Stimulated activated naive CD8-positive, alpha-beta T cell treated with anti-CD3 and anti-CD28 coated beads, Interleukin-15, amount 100 ng/mL, for 72 hours (primary cell): Measurements from ENCODE around the gene KDM4B.
"Not testable (repeated sequence)": the region's sequence is repeated elsewhere in the genome, so short reads cannot be mapped to it uniquely, and the experiment has no call there.

Experiments
- ATAC-seq: fragments of 150-1000 bp; cut with Tn5 transposase; 2 replicates; pipeline ENCODE4 v1.10.0; 2021; ENCODE audit warnings: mild to moderate bottlenecking, moderate library complexity
- DNase-seq, 2 donors: peaks; one replicate each; pipeline ENCODE4 v3.0.0; 2021 to 2022
- H3K27ac Mint-ChIP-seq, 2 donors: one replicate each; pipeline ENCODE4 v1.8.0; 2022; ENCODE audit warnings: mild to moderate bottlenecking in 2 of 2, mixed read lengths in 2 of 2, moderate library complexity in 2 of 2
- H3K27me3 Mint-ChIP-seq: one replicate; pipeline ENCODE4 v1.8.0; 2022; ENCODE audit warnings: mixed read lengths
- H3K4me1 Mint-ChIP-seq: one replicate; pipeline ENCODE4 v1.8.0; 2022; ENCODE audit warnings: mild to moderate bottlenecking, mixed read lengths
- H3K4me3 Mint-ChIP-seq, 2 donors: one replicate each; pipeline ENCODE4 v1.8.0; 2022; ENCODE audit warnings: mild to moderate bottlenecking in 2 of 2, mixed read lengths in 2 of 2, moderate library complexity in 1 of 2
- H3K9me3 Mint-ChIP-seq, 2 donors: one replicate each; pipeline ENCODE4 v1.8.0; 2022; ENCODE audit warnings: mixed read lengths in 2 of 2

The KDM4B gene

DNA sequence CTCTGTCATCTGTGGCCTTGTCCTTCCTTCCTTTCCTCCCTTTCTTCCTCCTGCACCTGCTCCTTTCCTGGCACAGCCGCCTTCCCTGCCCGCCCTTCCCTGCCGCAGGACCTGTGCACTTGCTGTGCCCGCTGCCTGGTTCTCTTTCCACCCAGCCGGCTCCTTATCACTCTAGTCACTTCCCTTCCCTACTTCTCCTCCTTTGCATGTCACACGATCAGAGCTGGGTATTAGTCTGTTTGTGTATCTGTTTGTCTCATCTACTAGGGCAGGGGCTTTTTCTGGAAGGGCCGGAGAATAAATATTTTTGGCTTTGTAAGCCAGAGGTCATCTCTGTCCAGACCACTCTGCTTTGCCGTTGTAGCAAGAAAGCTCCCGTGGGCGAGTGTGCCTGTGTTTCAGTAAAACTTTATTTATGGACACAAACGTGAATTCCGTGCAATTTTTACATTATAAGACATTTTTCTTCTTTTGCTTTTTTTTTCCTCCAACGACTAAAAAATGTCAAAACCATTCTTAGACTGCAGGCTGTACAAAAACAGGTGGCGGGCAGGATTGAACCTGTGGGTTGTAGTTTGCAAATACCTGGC lies 6.1 kb downstream of the KDM4B start:
- ATAC-seq (no peak), DNase-seq (no peak)
- peaks cover 55% of the 10 kb centered on the region for H3K4me1 Mint-ChIP-seq
- peak overlapping the region; percentile 6 to 36 for H3K27ac Mint-ChIP-seq
- H3K9me3 Mint-ChIP-seq: no peaks in the 10 kb centered on the region
- no peak overlapping the region for H3K4me3 Mint-ChIP-seq
- no peaks in the 10 kb centered on the region for H3K27me3 Mint-ChIP-seq

DNA sequence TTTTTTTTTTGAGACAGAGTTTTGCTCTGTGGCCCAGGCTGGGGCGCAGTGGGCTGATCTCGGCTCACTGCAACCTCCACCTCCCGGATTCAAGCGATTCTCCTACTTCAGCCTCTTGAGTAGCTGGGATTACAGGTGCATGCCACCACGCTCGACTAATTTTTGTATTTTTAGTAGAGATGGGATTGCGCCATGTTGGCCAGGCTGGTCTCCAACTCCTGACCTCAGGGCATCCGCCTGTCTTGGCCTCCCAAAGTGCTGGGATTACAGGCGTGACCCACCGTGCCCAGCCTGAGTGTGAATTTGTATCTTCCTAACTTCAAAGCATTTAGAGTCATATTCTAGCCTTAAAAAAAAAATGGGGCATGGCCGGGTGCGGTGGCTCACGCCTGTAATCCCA lies 6.7 kb downstream of the KDM4B start:
- H3K4me3 Mint-ChIP-seq, H3K27me3 Mint-ChIP-seq, DNase-seq, H3K27ac Mint-ChIP-seq, ATAC-seq, H3K9me3 Mint-ChIP-seq: not testable (repeated sequence)
- peaks cover 50% of the 10 kb centered on the region for H3K4me1 Mint-ChIP-seq

- Mint-ChIP-seq H3K4me1 (peaks cover 50% of the 10 kb centered on the region), H3K27me3 (no peaks in the 10 kb centered on the region), H3K9me3 (no peaks in the 10 kb centered on the region), H3K4me3 (no peak overlapping the region), H3K27ac (peak overlapping the region in 1 of 2 donors; percentile 38)
- no peak for ATAC-seq
- DNase-seq: no peak
Measured at GRCh38 chr19:4976401-4977298, 7.7 kb downstream of the KDM4B start.

DNA sequence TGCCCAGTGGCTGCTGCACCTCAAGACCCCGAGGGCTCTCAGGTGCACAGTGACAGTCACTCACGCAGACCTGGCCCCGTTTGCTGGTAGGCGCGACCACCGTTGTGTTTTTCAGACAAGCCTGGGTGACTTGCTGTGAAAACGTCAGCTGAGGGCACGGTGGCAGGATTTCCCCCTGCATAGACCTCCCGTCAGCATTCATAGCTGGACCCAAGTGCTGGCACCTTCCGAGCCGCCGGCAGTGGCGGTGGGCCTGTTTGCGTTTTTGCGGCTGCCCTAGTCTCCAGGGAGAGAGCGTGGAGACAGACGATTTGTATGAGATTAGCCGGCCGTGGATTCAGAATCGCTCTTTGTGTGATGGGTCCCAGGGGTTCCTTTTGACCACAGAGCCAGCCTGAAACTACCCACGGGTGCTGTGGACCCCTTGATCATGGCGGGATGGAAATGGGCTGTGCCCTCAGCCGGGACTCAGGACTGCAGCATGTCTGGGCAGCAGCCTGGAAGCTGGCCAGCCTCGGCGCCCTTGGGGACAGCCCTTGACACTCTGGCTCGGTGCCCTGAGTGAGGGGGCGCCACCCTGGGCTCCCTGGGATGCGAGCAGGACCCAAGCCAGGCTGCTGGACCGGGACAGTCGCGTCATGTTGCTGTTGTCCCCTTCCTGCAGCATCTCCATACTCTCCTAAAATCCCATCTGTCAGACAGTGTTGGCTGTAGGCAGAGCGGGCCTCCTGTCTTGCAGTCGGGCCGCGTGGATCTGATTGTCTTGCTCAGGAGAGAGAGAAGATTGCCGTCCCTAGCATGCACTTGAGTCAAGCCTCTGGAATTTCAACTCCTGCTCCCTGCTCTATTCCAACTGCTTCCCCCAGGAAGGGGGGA lies 8.6 kb downstream of the KDM4B start:
- no peaks in the 10 kb centered on the region for H3K9me3 Mint-ChIP-seq
- DNase-seq: no peak
- ATAC-seq: no peak
- H3K27me3 Mint-ChIP-seq: no peaks in the 10 kb centered on the region
- peaks cover 45% of the 10 kb centered on the region for H3K4me1 Mint-ChIP-seq
- no peak overlapping the region for H3K4me3 Mint-ChIP-seq
- no peak overlapping the region for H3K27ac Mint-ChIP-seq

DNA sequence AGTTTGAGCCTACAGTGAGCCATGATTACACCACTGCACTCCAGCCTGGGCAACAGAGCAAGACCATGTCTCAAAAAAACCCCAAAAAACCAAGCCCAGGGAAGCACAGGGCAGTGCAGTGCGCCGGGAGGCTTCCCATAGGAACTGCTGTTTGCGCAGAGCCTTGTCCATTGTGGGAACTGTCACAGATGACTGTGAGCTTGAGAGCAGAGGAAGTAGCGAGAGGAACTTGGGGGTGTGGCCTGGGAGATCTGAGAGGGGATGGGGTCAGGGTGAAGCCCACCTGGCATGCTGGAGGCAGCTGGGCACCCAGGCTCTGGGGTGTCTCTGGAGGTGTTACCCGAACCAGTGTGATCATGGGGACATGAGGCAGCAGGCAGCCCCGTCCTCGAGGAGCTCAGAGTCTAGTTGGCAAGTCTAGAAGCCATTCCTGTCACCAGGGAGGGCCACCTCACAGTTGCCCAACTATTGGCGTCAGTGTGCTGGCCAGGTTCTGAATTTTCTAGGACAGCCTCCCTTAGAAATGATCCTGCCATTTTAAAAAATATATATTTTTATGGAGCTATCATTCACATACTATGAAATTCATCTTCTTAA lies 10.4 kb downstream of the KDM4B start:
- ATAC-seq: no peak
- Mint-ChIP-seq H3K4me1 (peaks cover 44% of the 10 kb centered on the region), H3K4me3 (no peak overlapping the region), H3K27me3 (no peaks in the 10 kb centered on the region), H3K27ac (peak overlapping the region in 1 of 2 donors; percentile 30), H3K9me3 (no peaks in the 10 kb centered on the region)
- DNase-seq: no peak

DNA sequence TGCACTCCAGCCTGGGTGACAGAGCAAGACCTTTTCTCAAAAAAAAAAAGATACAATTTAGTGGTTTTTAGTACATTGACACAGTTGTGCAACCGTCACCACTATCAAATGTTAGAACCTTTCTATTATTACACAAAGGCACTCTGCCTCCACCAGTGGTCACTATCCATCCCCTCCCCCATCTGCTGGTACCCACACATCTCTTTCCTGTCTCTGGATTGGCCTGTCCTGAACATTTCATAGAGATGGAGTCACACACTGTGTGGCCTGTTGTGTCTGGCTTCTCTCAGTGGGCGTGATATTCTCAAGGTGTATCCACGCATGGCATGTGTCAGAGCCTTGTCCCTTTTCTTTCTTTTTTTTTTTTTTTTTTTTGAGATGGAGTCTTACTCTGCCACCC lies 11.2 kb downstream of the KDM4B start:
- no peak overlapping the region for H3K27ac Mint-ChIP-seq
- no peaks in the 10 kb centered on the region for H3K27me3 Mint-ChIP-seq

GRCh38 chr19:4980838-4981680 lies 12.1 kb downstream of the KDM4B start:
- no peaks in the 10 kb centered on the region for H3K27me3 Mint-ChIP-seq
- no peak for ATAC-seq

More for the DNA sequence above, 11.2 kb downstream of the KDM4B start:
- H3K4me1 Mint-ChIP-seq: peaks cover 40% of the 10 kb centered on the region
- H3K9me3 Mint-ChIP-seq: no peaks in the 10 kb centered on the region
- no peak overlapping the region for H3K4me3 Mint-ChIP-seq
- DNase-seq (no peak), ATAC-seq (no peak)

DNA sequence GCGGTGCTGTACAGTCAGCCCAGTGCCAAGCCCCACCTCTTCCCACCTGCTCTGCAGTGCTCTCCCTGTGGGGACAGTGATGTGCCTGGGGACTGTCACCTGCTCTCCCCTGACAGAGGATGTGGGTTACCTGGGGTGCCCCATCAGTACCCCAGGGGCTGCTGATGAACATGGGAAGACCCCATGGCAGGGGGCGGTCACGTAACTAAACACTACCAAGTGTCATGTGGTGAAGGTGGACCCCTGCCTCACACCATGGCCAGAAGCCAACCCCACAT lies 12.7 kb downstream of the KDM4B start:
- no peak overlapping the region for H3K4me3 Mint-ChIP-seq
- ATAC-seq (peak; percentile 55), DNase-seq (no peak)
- peaks cover 51% of the 10 kb centered on the region for H3K4me1 Mint-ChIP-seq
- no peaks in the 10 kb centered on the region for H3K9me3 Mint-ChIP-seq
- peak overlapping the region in 1 of 2 donors; percentile 54 for H3K27ac Mint-ChIP-seq
- no peaks in the 10 kb centered on the region for H3K27me3 Mint-ChIP-seq

More at GRCh38 chr19:4980838-4981680, 12.1 kb downstream of the KDM4B start:
- Mint-ChIP-seq H3K4me3 (no peak overlapping the region), H3K4me1 (peaks cover 45% of the 10 kb centered on the region), H3K9me3 (no peaks in the 10 kb centered on the region), H3K27ac (peak overlapping the region in 1 of 2 donors; percentile 89)
- DNase-seq: no peak

- DNase-seq (no peak), ATAC-seq (no peak)
- H3K4me1 Mint-ChIP-seq: peaks cover 57% of the 10 kb centered on the region
- H3K4me3 Mint-ChIP-seq: no peak overlapping the region
- H3K27ac Mint-ChIP-seq: peak overlapping the region in 1 of 2 donors; percentile 76
- no peaks in the 10 kb centered on the region for H3K27me3 Mint-ChIP-seq
- H3K9me3 Mint-ChIP-seq: no peaks in the 10 kb centered on the region
Measured at GRCh38 chr19:4983346-4984105, 14.6 kb downstream of the KDM4B start.

DNA sequence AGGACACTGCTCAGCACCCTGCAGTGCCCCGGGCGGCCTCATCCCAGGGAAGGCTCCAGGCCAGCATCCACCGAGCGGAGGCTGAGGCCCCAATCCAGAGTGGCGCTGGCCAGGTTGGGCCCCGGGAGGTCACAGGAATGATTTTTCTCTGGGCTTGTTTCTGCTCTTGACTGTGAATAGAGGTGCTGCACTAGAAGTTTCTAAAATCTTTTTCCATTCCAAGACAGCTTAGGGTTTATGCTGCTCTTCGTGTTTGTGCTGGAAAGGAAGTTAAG lies 15.1 kb downstream of the KDM4B start:
- Mint-ChIP-seq H3K4me3 (no peak overlapping the region), H3K27ac (no peak overlapping the region), H3K4me1 (peaks cover 52% of the 10 kb centered on the region), H3K27me3 (no peaks in the 10 kb centered on the region), H3K9me3 (no peaks in the 10 kb centered on the region)
- ATAC-seq (no peak), DNase-seq (no peak)

DNA sequence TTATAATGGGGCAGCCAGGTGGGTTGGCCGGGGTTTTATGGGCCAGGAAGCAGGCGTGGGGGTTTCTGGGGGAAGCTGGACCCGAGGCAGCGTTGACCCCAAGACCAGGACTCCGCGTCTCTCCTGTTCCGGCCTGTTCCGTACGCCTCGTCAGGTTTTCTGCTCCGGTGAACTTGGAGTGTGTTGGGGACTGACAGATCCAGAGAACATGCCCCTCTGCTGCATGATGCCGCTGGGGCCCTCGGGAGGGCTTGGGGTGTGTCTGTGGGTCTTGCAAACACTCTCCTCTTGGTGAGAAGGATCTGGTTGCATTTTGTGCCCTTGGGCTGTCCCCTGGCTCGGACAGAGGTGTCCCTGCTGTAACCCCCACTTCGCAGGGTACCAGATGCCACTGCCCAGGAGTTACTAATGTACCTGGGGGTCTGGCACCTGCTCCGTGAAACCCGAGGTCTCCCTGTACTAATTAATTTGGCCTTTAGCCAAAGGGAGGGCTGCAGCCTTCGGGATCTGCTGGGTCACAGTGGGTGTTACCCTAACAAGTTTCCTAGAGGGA lies 15.6 kb downstream of the KDM4B start:
- Mint-ChIP-seq H3K4me3 (no peak overlapping the region), H3K27ac (no peak overlapping the region)

DNA sequence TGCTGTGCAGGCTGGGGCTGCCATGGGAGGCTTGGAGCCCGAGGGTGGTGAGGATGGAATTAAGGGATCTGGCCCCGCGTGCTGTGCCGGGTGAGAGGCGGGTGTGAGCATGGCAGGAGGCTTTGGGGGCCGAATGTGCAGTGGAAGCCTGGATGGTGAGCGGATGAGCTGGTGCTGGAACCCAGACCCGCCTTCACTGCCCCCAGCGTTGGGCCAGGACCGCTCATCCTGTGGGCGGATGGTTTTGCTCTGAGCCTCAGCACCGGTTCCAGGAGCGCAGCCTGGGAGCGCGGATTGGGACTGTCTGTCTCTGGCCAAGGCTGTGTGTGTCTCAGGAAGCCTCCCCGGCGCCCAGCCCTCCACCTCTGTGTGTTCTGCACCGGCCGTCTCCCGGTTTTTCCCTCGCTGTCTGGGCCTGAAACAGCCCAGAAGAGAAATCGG lies 16.7 kb downstream of the KDM4B start:
- Mint-ChIP-seq H3K9me3 (no peaks in the 10 kb centered on the region), H3K27me3 (no peaks in the 10 kb centered on the region), H3K4me3 (no peak overlapping the region), H3K27ac (no peak overlapping the region), H3K4me1 (peaks cover 47% of the 10 kb centered on the region)
- no peak for ATAC-seq
- DNase-seq: no peak

More for the DNA sequence above, 15.6 kb downstream of the KDM4B start:
- Mint-ChIP-seq H3K9me3 (no peaks in the 10 kb centered on the region), H3K27me3 (no peaks in the 10 kb centered on the region), H3K4me1 (peaks cover 47% of the 10 kb centered on the region)
- DNase-seq: no peak
- ATAC-seq: no peak

DNA sequence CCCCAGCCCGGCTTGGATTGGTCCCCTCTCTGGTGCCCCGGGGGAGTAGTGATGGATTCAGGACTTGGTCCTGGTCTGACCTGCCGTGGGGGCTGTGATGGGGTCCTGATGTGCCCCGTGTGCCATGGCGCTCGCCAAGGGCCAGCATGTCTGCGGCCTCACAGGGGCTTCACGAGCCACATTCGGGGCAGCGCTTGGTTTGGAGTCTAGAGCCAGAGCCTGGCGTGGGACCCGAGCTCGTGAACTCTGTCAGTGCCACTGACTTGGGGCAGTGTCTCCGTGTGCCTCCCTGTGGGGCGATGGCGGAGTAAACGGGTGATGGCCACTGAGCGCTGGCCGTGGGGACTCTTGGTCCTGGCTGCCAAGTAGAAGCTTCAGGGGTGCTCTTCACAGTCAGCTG lies 17.1 kb downstream of the KDM4B start:
- Mint-ChIP-seq H3K4me1 (peaks cover 42% of the 10 kb centered on the region), H3K27me3 (no peaks in the 10 kb centered on the region), H3K4me3 (no peak overlapping the region), H3K27ac (no peak overlapping the region), H3K9me3 (no peaks in the 10 kb centered on the region)
- DNase-seq (no peak), ATAC-seq (no peak)

DNA sequence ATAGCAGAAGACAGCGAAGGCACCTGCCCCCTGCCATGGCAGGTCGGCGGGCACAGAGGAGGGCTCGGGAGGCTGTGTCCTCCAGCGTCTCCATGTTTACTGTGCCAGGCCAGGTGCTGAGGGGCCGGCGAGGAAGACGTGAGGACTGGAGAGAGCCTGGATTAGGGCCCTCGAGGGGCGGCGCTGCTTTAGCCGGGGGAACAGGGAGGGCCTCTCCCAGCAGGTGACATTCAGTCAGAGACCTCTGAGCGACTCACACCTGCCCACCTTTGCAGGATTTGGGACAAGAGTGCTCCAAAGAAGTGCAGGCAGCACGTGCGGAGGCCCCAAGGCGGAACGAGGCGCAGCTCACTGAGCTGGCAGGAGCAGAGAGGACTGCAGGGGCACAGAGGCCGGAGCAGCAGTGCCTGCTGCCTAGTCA lies 17.6 kb downstream of the KDM4B start:
- H3K9me3 Mint-ChIP-seq: peaks cover 0 to 1% of the 10 kb centered on the region in 2 donors

More for the DNA sequence above, 17.6 kb downstream of the KDM4B start:
- no peaks in the 10 kb centered on the region for H3K27me3 Mint-ChIP-seq
- H3K4me3 Mint-ChIP-seq: no peak overlapping the region
- peaks cover 38% of the 10 kb centered on the region for H3K4me1 Mint-ChIP-seq
- DNase-seq (no peak), ATAC-seq (no peak)
- no peak overlapping the region for H3K27ac Mint-ChIP-seq
